Right atrium auricular region (tissue), 2 donors: ENCODE results near the gene TOX2. TPM values are rescaled to one million over a fixed set of nuclear protein-coding genes. Genes with fewer than 3 reads are reported as not detected.

ENCODE experiments used
- DNase-seq: peaks from one replicate; pipeline ENCODE4 v3.0.0-alpha.2; 2019; ENCODE audit warnings: low spot score
- H3K27ac ChIP-seq, 2 donors: fragments of 200-600 bp; sonication (generic); 1 replicate in 1 of 2; 2 replicates in 1 of 2; pipeline ENCODE4 v1.5.1; 2016 to 2019
- H3K27me3 ChIP-seq, 2 donors: fragments of 200-600 bp; sonication (generic); one replicate each; pipeline versions ENCODE4 v1.5.1 to v1.6.0; 2017 to 2019
- H3K36me3 ChIP-seq: fragments of 200-600 bp; sonication (generic); one replicate; pipeline ENCODE4 v1.5.1; 2016
- H3K4me1 ChIP-seq, 2 donors: fragments of 200-600 bp; sonication (generic); one replicate each; pipeline versions ENCODE4 v1.5.1 to v1.6.0; 2017 to 2019
- H3K4me3 ChIP-seq, 2 donors: fragments of 200-600 bp; sonication (generic); 1 replicate in 1 of 2; 2 replicates in 1 of 2; pipeline ENCODE4 v1.5.1; 2017 to 2019; ENCODE audit warnings: mild to moderate bottlenecking in 1 of 2, moderate library complexity in 1 of 2
- H3K9me3 ChIP-seq, 2 donors: fragments of 200-600 bp; sonication (generic); one replicate each; pipeline ENCODE4 v1.5.1; 2019
- total RNA-seq, 2 donors: library from RNA; depleted of rRNA; stranded (reverse); fragments of >200 nt; gene quantifications; one replicate each; pipeline ENCODE4 v1.1.0, GENCODE V29; 2016
- TF ChIP-seq, protein P1 (sequence below), 2 donors: fragments of 200-600 bp; sonication (generic); IDR thresholded peaks; one replicate each; pipeline ENCODE4 v1.5.1; 2019; ENCODE audit warnings: antibody characterized with exemption in 2 of 2

Gene TOX2
- total RNA-seq, 2 donors from 2014 or later: 0.30 to 0.63 TPM

DNA sequence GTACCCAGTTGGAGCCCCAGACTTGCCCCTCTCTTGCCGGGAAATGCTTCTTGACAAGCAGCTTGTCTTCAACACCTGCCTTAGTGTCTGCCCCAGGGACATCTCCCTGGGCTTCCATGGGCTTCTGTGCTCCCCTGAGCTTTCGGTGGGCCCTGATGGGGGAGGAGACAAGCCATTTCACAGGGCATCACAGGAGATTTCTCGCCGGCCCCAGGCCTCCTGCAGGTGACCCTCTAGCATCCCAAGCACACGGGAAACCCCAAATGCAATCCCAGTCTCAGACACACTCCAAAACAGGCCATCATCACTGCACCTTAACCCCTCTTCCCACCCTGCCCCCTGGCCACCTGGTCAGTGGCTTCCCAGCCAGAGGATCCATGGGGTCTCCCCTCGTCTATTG lies 197.8 kb downstream of the TOX2 start:
- H3K9me3 ChIP-seq: no peaks in the 10 kb centered on the region
- peaks cover 0 to 42% of the 10 kb centered on the region in 2 donors for H3K4me1 ChIP-seq
- no peaks in the 10 kb centered on the region for H3K27me3 ChIP-seq
- no peak overlapping the region for H3K27ac ChIP-seq
- TF ChIP-seq, protein P1, sequence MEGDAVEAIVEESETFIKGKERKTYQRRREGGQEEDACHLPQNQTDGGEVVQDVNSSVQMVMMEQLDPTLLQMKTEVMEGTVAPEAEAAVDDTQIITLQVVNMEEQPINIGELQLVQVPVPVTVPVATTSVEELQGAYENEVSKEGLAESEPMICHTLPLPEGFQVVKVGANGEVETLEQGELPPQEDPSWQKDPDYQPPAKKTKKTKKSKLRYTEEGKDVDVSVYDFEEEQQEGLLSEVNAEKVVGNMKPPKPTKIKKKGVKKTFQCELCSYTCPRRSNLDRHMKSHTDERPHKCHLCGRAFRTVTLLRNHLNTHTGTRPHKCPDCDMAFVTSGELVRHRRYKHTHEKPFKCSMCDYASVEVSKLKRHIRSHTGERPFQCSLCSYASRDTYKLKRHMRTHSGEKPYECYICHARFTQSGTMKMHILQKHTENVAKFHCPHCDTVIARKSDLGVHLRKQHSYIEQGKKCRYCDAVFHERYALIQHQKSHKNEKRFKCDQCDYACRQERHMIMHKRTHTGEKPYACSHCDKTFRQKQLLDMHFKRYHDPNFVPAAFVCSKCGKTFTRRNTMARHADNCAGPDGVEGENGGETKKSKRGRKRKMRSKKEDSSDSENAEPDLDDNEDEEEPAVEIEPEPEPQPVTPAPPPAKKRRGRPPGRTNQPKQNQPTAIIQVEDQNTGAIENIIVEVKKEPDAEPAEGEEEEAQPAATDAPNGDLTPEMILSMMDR (IDR thresholded peaks at IDR 0.05): no peak
- H3K36me3 ChIP-seq: peaks cover 24% of the 10 kb centered on the region
- no peak for DNase-seq
- no peak overlapping the region for H3K4me3 ChIP-seq

- Histone ChIP-seq H3K27me3 (no peaks in the 10 kb centered on the region), H3K4me1 (peaks cover 0 to 44% of the 10 kb centered on the region in 2 donors), H3K4me3 (no peak overlapping the region), H3K27ac (peak overlapping the region in 1 of 2 donors; percentile 23), H3K36me3 (peaks cover 25% of the 10 kb centered on the region), H3K9me3 (no peaks in the 10 kb centered on the region)
- DNase-seq: no peak
- TF ChIP-seq, protein P1 (IDR thresholded peaks at IDR 0.05): no peak
Measured at GRCh38 chr20:44112889-44113617, 198.4 kb downstream of the TOX2 start.

DNA sequence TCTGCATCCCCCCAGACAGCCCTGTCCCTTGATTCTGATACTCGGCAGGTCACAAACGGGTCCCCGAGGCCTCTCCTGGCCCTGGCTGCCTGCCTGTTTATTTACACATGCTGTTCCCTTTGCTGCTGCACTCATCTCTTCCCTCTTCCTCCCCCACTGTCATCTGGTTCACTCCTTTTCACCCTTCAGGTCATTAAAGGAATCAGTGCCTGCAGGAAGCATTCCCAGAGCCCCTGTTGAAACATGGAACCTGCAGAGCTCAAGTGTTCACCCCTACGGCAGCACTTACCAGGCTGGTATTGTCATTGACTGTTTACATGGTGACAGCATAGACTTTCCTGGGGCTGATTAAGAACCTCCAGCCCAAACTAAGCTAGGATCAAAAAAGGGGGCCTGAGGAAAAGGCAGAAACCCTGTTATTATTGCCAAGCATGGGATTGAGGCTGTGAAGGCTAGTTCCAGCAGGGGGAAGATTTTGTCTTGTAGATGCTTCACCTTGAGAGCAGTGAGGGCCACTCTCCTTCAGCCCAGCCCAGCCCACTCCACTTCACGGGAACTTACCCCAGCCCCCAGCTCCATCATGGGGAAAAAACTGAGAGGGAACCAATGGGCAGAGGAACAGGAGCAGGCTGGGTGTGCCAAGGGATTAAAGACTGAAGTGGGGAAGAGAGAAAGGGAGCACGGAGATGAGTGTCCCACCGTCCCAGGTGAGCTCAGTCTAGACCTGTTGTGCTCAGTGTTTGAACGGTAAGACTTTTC lies 199.1 kb downstream of the TOX2 start:
- no peaks in the 10 kb centered on the region for H3K9me3 ChIP-seq
- TF ChIP-seq, protein P1 (IDR thresholded peaks at IDR 0.05): no peak
- H3K27me3 ChIP-seq: no peaks in the 10 kb centered on the region
- H3K4me3 ChIP-seq: no peak overlapping the region
- H3K36me3 ChIP-seq: peaks cover 32% of the 10 kb centered on the region
- H3K27ac ChIP-seq: peak overlapping the region; percentile 21 to 23
- peaks cover 0 to 44% of the 10 kb centered on the region in 2 donors for H3K4me1 ChIP-seq
- no peak for DNase-seq

DNA sequence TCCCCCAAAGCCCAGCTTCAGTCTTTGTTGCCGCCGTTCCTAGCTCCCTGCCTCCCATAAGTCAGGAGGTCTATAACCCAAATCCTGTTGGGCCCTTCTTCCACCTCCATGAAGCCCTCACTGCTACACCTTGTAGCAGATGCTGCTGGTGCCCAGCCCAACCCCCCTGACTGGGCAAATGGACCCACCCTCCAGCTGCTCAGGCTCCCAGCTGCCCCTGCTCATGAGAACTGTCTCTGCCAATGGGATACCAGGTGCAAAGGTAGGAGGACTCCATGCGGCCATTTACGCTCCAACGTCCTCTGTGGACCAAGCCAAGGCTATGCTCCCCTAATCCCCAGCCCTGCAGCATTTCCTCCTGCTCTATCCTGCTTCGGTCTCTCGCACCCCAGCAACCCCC lies 200.5 kb downstream of the TOX2 start:
- Histone ChIP-seq H3K27me3 (no peaks in the 10 kb centered on the region), H3K36me3 (peaks cover 32% of the 10 kb centered on the region), H3K27ac (no peak overlapping the region), H3K9me3 (no peaks in the 10 kb centered on the region), H3K4me3 (no peak overlapping the region), H3K4me1 (peaks cover 0 to 44% of the 10 kb centered on the region in 2 donors)
- TF ChIP-seq, protein P1 (IDR thresholded peaks at IDR 0.05): no peak
- DNase-seq: no peak

GRCh38 chr20:44115762-44116644 lies 201.4 kb downstream of the TOX2 start:
- Histone ChIP-seq H3K4me1 (peaks cover 0 to 44% of the 10 kb centered on the region in 2 donors), H3K36me3 (peaks cover 32% of the 10 kb centered on the region), H3K27ac (peak overlapping the region; percentile 1 to 51), H3K9me3 (no peaks in the 10 kb centered on the region), H3K4me3 (no peak overlapping the region), H3K27me3 (no peaks in the 10 kb centered on the region)
- TF ChIP-seq, protein P1 (IDR thresholded peaks at IDR 0.05): no peak
- no peak for DNase-seq
